Endothelial cell of umbilical vein (primary cell): ENCODE measurements around the gene ART5. TPM values are rescaled to one million over a fixed set of nuclear protein-coding genes. Genes with fewer than 3 reads are reported as not detected.

Experiments used
- Bru-seq: library from RNA; stranded (reverse); fragments of 400-500 nt; gene quantifications from one replicate; lab custom pipeline; 2021; lab: Mats Ljungman, UMichigan
- BruChase-seq, 2 experiments: library from RNA; stranded (reverse); fragments of 400-500 nt; gene quantifications; one replicate each; lab custom pipeline; 2021; lab: Mats Ljungman, UMichigan
- BruUV-seq: library from RNA; stranded (reverse); fragments of 400-500 nt; replicated peaks from 2 replicates; lab custom pipeline; 2021; lab: Mats Ljungman, UMichigan
- CTCF ChIA-PET: fragments of 300-600, 350-600 bp; sonication (Branson Sonifier 250); formaldehyde crosslinking; loops from one replicate; lab custom pipeline; 2021; ENCODE audit warnings: antibody characterized with exemption, inconsistent platforms; lab: Charles Lee
- POLR2A ChIA-PET: fragments of 300-600, 350-600 bp; sonication (Branson Sonifier 250); formaldehyde crosslinking; loops from one replicate; lab custom pipeline; 2021; ENCODE audit warnings: antibody characterized with exemption, inconsistent platforms; lab: Charles Lee
- DNase-seq: peaks from one replicate; pipeline ENCODE4 v3.0.0-alpha.2; 2011; ENCODE audit warnings: low read depth, low spot score
- FAIRE-seq: peaks from 2 replicates; lab custom pipeline; 2011; peaks lifted over from hg19 to GRCh38; lab: Jason Lieb, UNC
- H2AFZ ChIP-seq: 2 replicates; pipeline ENCODE4 v1.6.0; 2012; ENCODE audit warnings: low read depth, low read length, control low read depth, inconsistent platforms
- H3K27ac ChIP-seq: 2 replicates; pipeline ENCODE4 v1.5.1; 2011; ENCODE audit warnings: low read depth, mild to moderate bottlenecking, control low read depth, low read length, moderate library complexity; ENCODE audit not compliant: insufficient read depth
- H3K27me3 ChIP-seq, 2 experiments: 2 replicates each; pipeline versions ENCODE4 v1.6.0 to v1.6.1; 2011; ENCODE audit warnings: low read length in 2 of 2, mixed read lengths in 1 of 2; ENCODE audit not compliant: control insufficient read depth in 2 of 2, insufficient read depth in 2 of 2
- H3K36me3 ChIP-seq, 2 experiments: 2 replicates in 1 of 2; 3 replicates in 1 of 2; pipeline ENCODE4 v1.5.1; 2011; ENCODE audit warnings: low read length in 2 of 2, mild to moderate bottlenecking in 1 of 2, moderate library complexity in 1 of 2; ENCODE audit not compliant: control insufficient read depth in 2 of 2, insufficient read depth in 2 of 2; ENCODE audit errors: extremely low read depth in 1 of 2
- H3K4me1 ChIP-seq: 3 replicates; pipeline ENCODE4 v1.5.1; 2011; ENCODE audit warnings: mild to moderate bottlenecking, low read length; ENCODE audit not compliant: control insufficient read depth, insufficient read depth; ENCODE audit errors: extremely low read depth
- H3K4me2 ChIP-seq: 2 replicates; pipeline ENCODE4 v1.6.1; 2011; ENCODE audit warnings: low read length, control low read depth, mixed read lengths; ENCODE audit not compliant: insufficient read depth
- H3K4me3 ChIP-seq, 3 experiments: fragments of 200-600 bp in 1 of 3; sonication (generic), shearing (Covaris generic) in 1 of 3; replicated peaks in 1 of 3; 2 replicates each; pipeline ENCODE4 v1.5.1; 2011 to 2016; ENCODE audit warnings: control low read depth in 3 of 3, low read length in 3 of 3, mild to moderate bottlenecking in 2 of 3, inconsistent platforms in 1 of 3, low read depth in 1 of 3, moderate library complexity in 1 of 3; ENCODE audit not compliant: insufficient read depth in 1 of 3
- H3K79me2 ChIP-seq: 2 replicates; pipeline ENCODE4 v1.6.0; 2012; ENCODE audit warnings: low read length, inconsistent platforms; ENCODE audit not compliant: control insufficient read depth, insufficient read depth
- H3K9ac ChIP-seq: replicated peaks from 2 replicates; pipeline ENCODE3; 2011; ENCODE audit warnings: low read length, control low read depth; ENCODE audit not compliant: insufficient read depth; ENCODE audit errors: extremely low read depth
- H3K9me1 ChIP-seq: replicated peaks from 3 replicates; pipeline ENCODE4 v1.6.0; 2011; ENCODE audit warnings: mild to moderate bottlenecking, low read length; ENCODE audit not compliant: control insufficient read depth, insufficient read depth; ENCODE audit errors: extremely low read depth
- H3K9me3 ChIP-seq: replicated peaks from 2 replicates; pipeline ENCODE4 v1.5.1; 2012; ENCODE audit warnings: low read length, inconsistent platforms; ENCODE audit not compliant: control insufficient read depth, insufficient read depth
- H4K20me1 ChIP-seq: replicated peaks from 2 replicates; pipeline ENCODE3; 2011; ENCODE audit warnings: mild to moderate bottlenecking, low read length; ENCODE audit not compliant: control insufficient read depth, insufficient read depth; ENCODE audit errors: extremely low read depth
- CTCF ChIP-seq, 2 donors: IDR thresholded peaks; 1 replicate in 1 of 2; 2 replicates in 1 of 2; pipeline ENCODE4 v1.5.1; 2011; ENCODE audit warnings: low read length in 2 of 2, mild to moderate bottlenecking in 2 of 2, moderate library complexity in 2 of 2, control low read depth in 1 of 2, inconsistent platforms in 1 of 2, low read depth in 1 of 2; ENCODE audit not compliant: insufficient read depth in 1 of 2; ENCODE audit errors: extremely low read depth in 1 of 2
- EZH2 ChIP-seq: IDR thresholded peaks from 2 replicates; pipeline ENCODE4 v1.6.1; 2012; ENCODE audit warnings: borderline replicate concordance, low read depth, mild to moderate bottlenecking, moderate library complexity, low read length, inconsistent platforms; ENCODE audit not compliant: severe bottlenecking
- FOS ChIP-seq: IDR thresholded peaks from 2 replicates; pipeline ENCODE4 v1.6.1; 2011; ENCODE audit warnings: mild to moderate bottlenecking, low read length, moderate library complexity, borderline replicate concordance; ENCODE audit not compliant: insufficient read depth
- GATA2 ChIP-seq: IDR thresholded peaks from 2 replicates; pipeline ENCODE4 v1.7.0; 2011; ENCODE audit warnings: low read depth, mild to moderate bottlenecking, moderate library complexity, mixed read lengths, low read length; ENCODE audit not compliant: insufficient read length, insufficient read depth
- MYC ChIP-seq: IDR thresholded peaks from one replicate; pipeline ENCODE4 v1.6.1; 2011; ENCODE audit warnings: mild to moderate bottlenecking, low read depth, low read length
- POLR2AphosphoS5 ChIP-seq: IDR thresholded peaks from 2 replicates; pipeline ENCODE4 v1.6.1; 2012; ENCODE audit warnings: low read depth, mild to moderate bottlenecking, control low read depth, low read length, moderate library complexity; ENCODE audit not compliant: insufficient read depth
- dilution Hi-C: fragments of 300-500 bp; cut with MboI; formaldehyde crosslinking; loops from one replicate; pipeline ENCODE4 v1.15.0; 2019; ENCODE audit warnings: low sequenced_read_pairs; ENCODE audit not compliant: extremely low pct_ligation_motif_present
- intact Hi-C: fragments of 100-400 bp; cut with micrococcal nuclease; formaldehyde crosslinking; loops from one replicate; pipeline ENCODE4 v1.10.0; 2022
- long read RNA-seq: library from polyadenylated mRNA; stranded (forward); transcript quantifications from one replicate; pipeline ENCODE4 v2.0.0, GENCODE V29; 2021
- polyA minus RNA-seq, 3 experiments: library from RNA; depleted of rRNA, polyadenylated mRNA; stranded (reverse); fragments of >200 nt; gene quantifications; 1 replicate in 1 of 3; 2 replicates in 2 of 3; pipeline ENCODE4 v1.2.3, GENCODE V29; 2011
- polyA plus RNA-seq, 4 experiments: library from polyadenylated mRNA; depleted of rRNA in 3 of 4; stranded (reverse) in 3 of 4; unstranded in 1 of 4; fragments of >200 nt; gene quantifications; 2 replicates each; pipeline versions ENCODE4 v1.2.1 to v1.2.3, GENCODE V29; 2011 to 2012; ENCODE audit warnings: missing spikeins in 1 of 4
- total RNA-seq: library from RNA; stranded (reverse); gene quantifications from 2 replicates; pipeline ENCODE4 v1.2.3, GENCODE V29; 2021
- TF ChIP-seq, protein P1 (sequence below): IDR thresholded peaks from 2 replicates; pipeline ENCODE4 v1.6.1; 2011; ENCODE audit not compliant: insufficient read depth, insufficient read length

Gene ART5
- total RNA-seq (not detected in 2 replicates), polyA plus RNA-seq (not detected in 2 replicates), polyA minus RNA-seq (not detected in 2 replicates), Bru-seq, nascent RNA (not detected), BruChase-seq, experiment 1, labeled RNA remaining after a 6-hour chase (not detected), BruChase-seq, experiment 2, labeled RNA remaining after a 2-hour chase (not detected)
- polyA plus RNA-seq (2011; cell fraction: cytosol; rRNA removed), result not detected in 2 replicates
- polyA plus RNA-seq (2011; cell fraction: nucleus; rRNA removed), result not detected in 2 replicates
- polyA plus RNA-seq (2012), result not detected in 2 replicates
- not detected for polyA minus RNA-seq (2011; cell fraction: cytosol; rRNA and poly(A)+ RNA removed)
- polyA minus RNA-seq (2011; cell fraction: nucleus; rRNA and poly(A)+ RNA removed), result not detected in 2 replicates
- long read RNA-seq, result 0 reads

GRCh38 chr11:3641701-3642070 is at the start of gene ART5:
TSS of gene ART5 (minus strand) at chr11:3641992. CDS start at chr11:3641862, 130 bp downstream.
- Histone ChIP-seq H2AFZ (peak within 1 kb of the TSS; percentile 21), H4K20me1 (no peaks in the 10 kb centered on the region), H3K4me1 (peaks cover 5% of the 10 kb centered on the region), H3K9me3 (no peaks in the 10 kb centered on the region), H3K27ac (no peak within 1 kb of the TSS), H3K9ac (no peak within 1 kb of the TSS), H3K36me3 (no peaks in the 10 kb centered on the region), H3K9me1 (no peaks in the 10 kb centered on the region), H3K4me2 (peak within 1 kb of the TSS; percentile 62), H3K79me2 (no peaks in the 10 kb centered on the region), H3K27me3 (peaks cover 4% of the 10 kb centered on the region in 2 experiments), H3K4me3 (peak within 1 kb of the TSS; percentile 26 to 54 (median 28))
- TF ChIP-seq, protein P1, sequence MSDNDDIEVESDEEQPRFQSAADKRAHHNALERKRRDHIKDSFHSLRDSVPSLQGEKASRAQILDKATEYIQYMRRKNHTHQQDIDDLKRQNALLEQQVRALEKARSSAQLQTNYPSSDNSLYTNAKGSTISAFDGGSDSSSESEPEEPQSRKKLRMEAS, result no peak
- no peak for TF ChIP-seq MYC
- no peak for TF ChIP-seq FOS
- BruUV-seq, result no TSS peak
- no peak for FAIRE-seq
- CTCF ChIA-PET, result no interaction called here
- no peak for DNase-seq
- intact Hi-C loops, result loop anchor here (10.0 kb wide), 1 partner anchor 707 kb away; no protein-coding TSS in a partner anchor
- dilution Hi-C loops, result no loop called here
- POLR2A ChIA-PET, result no interaction called here

DNA sequence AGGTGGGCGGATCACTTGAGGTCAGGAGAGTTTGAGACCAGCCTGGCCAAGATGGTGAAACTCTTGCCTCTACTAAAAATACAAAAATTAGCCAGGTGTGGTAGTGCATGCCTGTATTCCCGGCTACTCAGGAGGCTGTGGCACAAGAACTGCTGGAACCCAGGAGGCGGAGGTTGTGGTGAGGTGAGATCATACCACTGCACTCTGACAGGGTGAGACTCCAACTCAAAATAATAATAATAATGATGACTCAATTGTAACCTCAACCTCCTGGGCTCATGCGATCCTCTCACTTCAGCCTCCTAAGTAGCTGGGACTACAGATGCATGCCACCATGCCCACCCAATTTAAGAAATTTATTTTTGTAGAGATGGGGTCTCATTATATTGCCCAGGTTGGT is 45.0 kb upstream of the ART5 start:
- no peak for FAIRE-seq
- Histone ChIP-seq H2AFZ (no peak overlapping the region), H3K4me3 (no peak overlapping the region), H3K4me2 (no peak overlapping the region), H4K20me1 (no peaks in the 10 kb centered on the region), H3K36me3 (peaks cover 26 to 28% of the 10 kb centered on the region in 2 experiments), H3K27me3 (no peaks in the 10 kb centered on the region), H3K79me2 (no peaks in the 10 kb centered on the region), H3K9me3 (no peaks in the 10 kb centered on the region), H3K9ac (no peak overlapping the region), H3K27ac (no peak overlapping the region), H3K9me1 (no peaks in the 10 kb centered on the region), H3K4me1 (no peaks in the 10 kb centered on the region)
- dilution Hi-C loops (no loop called here), intact Hi-C loops (no loop called here)
- POLR2A ChIA-PET, result no interaction called here
- TF ChIP-seq, protein P1, result no peak
- TF ChIP-seq EZH2 (no peak), POLR2AphosphoS5 (no peak), FOS (no peak), MYC (no peak), CTCF (IDR thresholded peaks at IDR 0.05; ENCODE audit: extremely low read depth in 1 of 2, insufficient read depth in 1 of 2, low read depth in 1 of 2, low read length in 2 of 2) (no peak), GATA2 (no peak)
- no peak for DNase-seq
- CTCF ChIA-PET, result no interaction called here
- no TSS peak for BruUV-seq
